HepG2 (cell line): Measurements from ENCODE around the gene SNX13. TPM values are rescaled to one million over a fixed set of nuclear protein-coding genes. Genes with fewer than 3 reads are reported as not detected.

Experiments used
- ATAC-seq: fragments of 200-7000 bp; cut with Tn5 transposase; 3 replicates; pipeline ENCODE4 v1.9.1; 2020; ENCODE audit warnings: mild to moderate bottlenecking, moderate library complexity
- BruUV-seq: library from RNA; stranded (reverse); fragments of 400-500 nt; replicated peaks from 2 replicates; lab custom pipeline; 2021; lab: Mats Ljungman, UMichigan
- CTCF ChIA-PET: fragments of 300-600 bp; formaldehyde crosslinking; extraction: SDS; loops from one replicate; lab custom pipeline; 2021; ENCODE audit warnings: low total read pairs, inconsistent platforms, low intra/inter-chr PET ratio; lab: Yijun Ruan, JAX
- POLR2A ChIA-PET: fragments of 350-600 bp; sonication (Branson Sonifier 250); formaldehyde crosslinking; loops from one replicate; lab custom pipeline; 2020; ENCODE audit warnings: antibody characterized with exemption, inconsistent platforms; lab: Yijun Ruan, JAX
- DNase-seq: peaks from one replicate; pipeline ENCODE4 v3.0.0-alpha.2; 2015; ENCODE audit warnings: low spot score
- FAIRE-seq: peaks from 3 replicates; lab custom pipeline; 2011; peaks lifted over from hg19 to GRCh38; lab: Jason Lieb, UNC
- H2AFZ ChIP-seq: one replicate; pipeline ENCODE4 v1.6.1; 2011; ENCODE audit warnings: low read length, inconsistent platforms
- H3K27ac ChIP-seq: fragments of 300-600 bp; 3 replicates; pipeline ENCODE4 v1.8.0; 2011; ENCODE audit warnings: mixed run types, mild to moderate bottlenecking, mixed read lengths, low read length, inconsistent platforms; ENCODE audit not compliant: insufficient read depth; ENCODE audit errors: extremely low read length
- H3K27me3 ChIP-seq, 2 experiments: fragments of 200-600 bp in 1 of 2; 2 replicates in 1 of 2; 3 replicates in 1 of 2; pipeline versions ENCODE4 v1.6.0 to v1.8.0; 2011; ENCODE audit warnings: low read length in 2 of 2, mild to moderate bottlenecking in 2 of 2, moderate library complexity in 2 of 2, inconsistent platforms in 1 of 2; ENCODE audit not compliant: insufficient read depth in 2 of 2, control insufficient read depth in 1 of 2
- H3K36me3 ChIP-seq, 2 experiments: fragments of 200-600 bp in 1 of 2; replicated peaks in 1 of 2; 2 replicates in 1 of 2; 3 replicates in 1 of 2; pipeline versions ENCODE4 v1.5.1 to v1.8.0; 2011; ENCODE audit warnings: low read length in 2 of 2, inconsistent platforms in 1 of 2; ENCODE audit not compliant: insufficient read depth in 2 of 2, control insufficient read depth in 1 of 2
- H3K4me1 ChIP-seq: 2 replicates; pipeline ENCODE4 v1.5.1; 2012; ENCODE audit warnings: low read length, inconsistent platforms; ENCODE audit not compliant: insufficient read depth
- H3K4me2 ChIP-seq: 2 replicates; pipeline ENCODE4 v1.6.0; 2011; ENCODE audit warnings: low read depth, low read length, inconsistent platforms
- H3K4me3 ChIP-seq, 3 experiments: fragments of 200-600 bp in 1 of 3; sonication (generic), shearing (Covaris generic) in 1 of 3; replicated peaks in 1 of 3; 2 replicates each; pipeline ENCODE4 v1.5.1; 2011 to 2016; ENCODE audit warnings: low read length in 3 of 3, inconsistent platforms in 2 of 3, low read depth in 2 of 3, mild to moderate bottlenecking in 2 of 3, control low read depth in 1 of 3, mixed read lengths in 1 of 3; ENCODE audit not compliant: insufficient read depth in 1 of 3
- H3K79me2 ChIP-seq: one replicate; pipeline ENCODE4 v1.6.1; 2011; ENCODE audit warnings: low read length, inconsistent platforms; ENCODE audit not compliant: insufficient read depth
- H3K9ac ChIP-seq: 2 replicates; pipeline ENCODE4 v1.6.0; 2011; ENCODE audit warnings: mild to moderate bottlenecking, low read depth, low read length, inconsistent platforms; ENCODE audit not compliant: insufficient read depth
- H3K9me3 ChIP-seq: 2 replicates; pipeline ENCODE4 v1.5.1; 2012; ENCODE audit warnings: mild to moderate bottlenecking, low read length
- H4K20me1 ChIP-seq: 2 replicates; pipeline ENCODE4 v1.6.0; 2011; ENCODE audit warnings: inconsistent platforms, mild to moderate bottlenecking, low read length, moderate library complexity; ENCODE audit not compliant: insufficient read depth
- BCL3 ChIP-seq: sonication (generic); formaldehyde crosslinking; IDR thresholded peaks from 2 replicates; pipeline ENCODE4 v1.5.1; 2020; ENCODE audit warnings: mild to moderate bottlenecking, missing genetic modification reagents, moderate library complexity
- CENPBD1 ChIP-seq: sonication (generic); formaldehyde crosslinking; IDR thresholded peaks from 2 replicates; pipeline ENCODE4 v1.8.0; 2022; ENCODE audit warnings: missing genetic modification reagents, low read depth, mild to moderate bottlenecking, borderline replicate concordance
- GMEB1 ChIP-seq: sonication (generic); formaldehyde crosslinking; IDR thresholded peaks from 2 replicates; pipeline ENCODE4 v1.5.1; 2020; ENCODE audit warnings: missing genetic modification reagents, mild to moderate bottlenecking, borderline replicate concordance
- MXD1 ChIP-seq: sonication (generic); formaldehyde crosslinking; IDR thresholded peaks from 2 replicates; pipeline ENCODE4 v1.4.0; 2020; ENCODE audit warnings: mild to moderate bottlenecking, missing genetic modification reagents
- NR3C1 ChIP-seq: sonication (generic); formaldehyde crosslinking; IDR thresholded peaks from 2 replicates; pipeline ENCODE4 v1.4.0; 2020; ENCODE audit warnings: missing genetic modification reagents
- ZBTB42 ChIP-seq: sonication (generic); formaldehyde crosslinking; IDR thresholded peaks from 2 replicates; pipeline ENCODE4 v1.5.0; 2020; ENCODE audit warnings: mild to moderate bottlenecking, missing genetic modification reagents
- ZFP62 ChIP-seq: sonication (generic); formaldehyde crosslinking; IDR thresholded peaks from 2 replicates; pipeline ENCODE4 v1.4.0; 2020; ENCODE audit warnings: missing genetic modification reagents
- ZNF10 ChIP-seq: sonication (generic); formaldehyde crosslinking; IDR thresholded peaks from 2 replicates; pipeline ENCODE4 v1.4.0; 2020; ENCODE audit warnings: mild to moderate bottlenecking, low read depth, missing genetic modification reagents, borderline replicate concordance
- ZNF20 ChIP-seq: sonication (generic); formaldehyde crosslinking; IDR thresholded peaks from 2 replicates; pipeline ENCODE4 v1.4.0; 2020; ENCODE audit warnings: mild to moderate bottlenecking, moderate library complexity, missing genetic modification reagents
- ZNF350 ChIP-seq: sonication (generic); formaldehyde crosslinking; IDR thresholded peaks from 2 replicates; pipeline ENCODE4 v1.4.0; 2020; ENCODE audit warnings: mild to moderate bottlenecking, low read depth, missing genetic modification reagents, borderline replicate concordance
- ZNF556 ChIP-seq: sonication (generic); formaldehyde crosslinking; IDR thresholded peaks from 2 replicates; pipeline ENCODE4 v1.4.0; 2020; ENCODE audit warnings: mild to moderate bottlenecking, missing genetic modification reagents, borderline replicate concordance
- WGBS: methylation state at CpG from one replicate; pipeline ENCODE4 v1.1.6; 2017; ENCODE audit warnings: low lambda C conversion rate; 5-methylcytosine and 5-hydroxymethylcytosine counted together
- in situ Hi-C: cut with HindIII; loops from 2 replicates; pipeline ENCODE4 v1.10.0; 2017; ENCODE audit warnings: low pct_unique_long_range_greater_than_20kb; ENCODE audit not compliant: extremely low pct_ligation_motif_present
- intact Hi-C: fragments of 100-400 bp; cut with micrococcal nuclease; formaldehyde crosslinking; loops from one replicate; pipeline ENCODE4 v1.10.0; 2022; ENCODE audit not compliant: unreplicated experiment
- polyA plus RNA-seq, 8 experiments: library from polyadenylated mRNA; depleted of rRNA in 3 of 8; stranded (reverse) in 7 of 8; unstranded in 1 of 8; fragments of >200 nt; fragmentation: Illumina TruSeq in 4 of 8; extraction: Trizol in 4 of 8; gene quantifications; 2 replicates each; pipeline versions ENCODE4 v1.2.1 to v1.2.3, GENCODE V29; 2011 to 2016; ENCODE audit warnings: low read depth in 4 of 8, missing spikeins in 1 of 8, mixed read lengths in 1 of 8; ENCODE audit not compliant: insufficient read depth in 1 of 8
- total RNA-seq, 5 experiments: library from RNA; depleted of rRNA; stranded (reverse); fragments of >200 nt; fragmentation: Illumina TruSeq; extraction: Trizol; gene quantifications; 2 replicates each; pipeline ENCODE4 v1.2.3, GENCODE V29; 2016; ENCODE audit warnings: low read depth in 1 of 5

SNX13 gene
- total and polyA plus RNA-seq, 2 of the 13 experiments (the other 11 are each of a cell fraction or from before 2014, with no cell fraction given) = 14.3 to 32.3 TPM

GRCh38 chr7:17844514-17845196 lies 95.6 kb downstream of the SNX13 start:
- no peak for TF ChIP-seq CENPBD1
- no peak for TF ChIP-seq ZNF350 (CRISPR knock-in tag)
- TF ChIP-seq GMEB1 (CRISPR knock-in tag) = no peak
- Histone ChIP-seq H3K4me1 (no peaks in the 10 kb centered on the region), H3K27ac (no peak overlapping the region), H3K79me2 (no peaks in the 10 kb centered on the region), H3K4me2 (no peak overlapping the region), H3K4me3 (no peak overlapping the region), H2AFZ (no peak overlapping the region), H3K36me3 (peaks cover 4 to 17% of the 10 kb centered on the region in 2 experiments), H4K20me1 (no peaks in the 10 kb centered on the region), H3K9me3 (no peaks in the 10 kb centered on the region), H3K9ac (no peak overlapping the region), H3K27me3 (no peaks in the 10 kb centered on the region)
- ATAC-seq (no peak), DNase-seq (no peak), FAIRE-seq (no peak)
- intact Hi-C loops = no loop called here
- CTCF ChIA-PET = no interaction called here
- 91% methylated on average over 3 of the region's 3 CpGs for WGBS
- BruUV-seq = no TSS peak
- in situ Hi-C loops = no loop called here
- POLR2A ChIA-PET = no interaction called here

- Histone ChIP-seq H2AFZ (no peak overlapping the region), H3K4me1 (no peaks in the 10 kb centered on the region), H4K20me1 (no peaks in the 10 kb centered on the region), H3K27me3 (no peaks in the 10 kb centered on the region), H3K4me3 (no peak overlapping the region), H3K27ac (no peak overlapping the region), H3K9ac (no peak overlapping the region), H3K4me2 (no peak overlapping the region), H3K9me3 (no peaks in the 10 kb centered on the region), H3K36me3 (peaks cover 4 to 21% of the 10 kb centered on the region in 2 experiments), H3K79me2 (no peaks in the 10 kb centered on the region)
- ATAC-seq (no peak), FAIRE-seq (no peak), DNase-seq (no peak)
- 84% methylated on average over 4 of the region's 4 CpGs for WGBS
- CTCF ChIA-PET = no interaction called here
- in situ Hi-C loops (no loop called here), intact Hi-C loops (no loop called here)
- BruUV-seq = no TSS peak
- no peak for TF ChIP-seq BCL3 (CRISPR knock-in tag)
- TF ChIP-seq ZFP62 (CRISPR knock-in tag) = no peak
- TF ChIP-seq MXD1 (CRISPR knock-in tag) = no peak
- TF ChIP-seq NR3C1 (CRISPR knock-in tag) = no peak
- TF ChIP-seq ZBTB42 (CRISPR knock-in tag) = no peak
- no peak for TF ChIP-seq ZNF556
- TF ChIP-seq ZNF10 (CRISPR knock-in tag) = no peak
- no peak for TF ChIP-seq ZNF20
- POLR2A ChIA-PET = no interaction called here
These were observed 96.3 kb downstream of the SNX13 start for GRCh38 chr7:17844022-17844421.
